OCI-LY3 (cell line): ENCODE data around the gene OR11H6.

ENCODE experiments used
- CTCF ChIP-seq: fragments of 200-600, 300-600 bp; sonication (generic); IDR thresholded peaks from 2 replicates; pipeline ENCODE4 v1.5.1; 2014; ENCODE audit warnings: antibody characterized with exemption, low read length, low read depth
- EZH2phosphoT487 ChIP-seq: fragments of 200-600 bp; shearing (Covaris generic); IDR thresholded peaks from 2 replicates; pipeline ENCODE4 v1.6.1; 2018; ENCODE audit warnings: antibody characterized with exemption, mixed run types, low read depth

GRCh38 chr14:20184181-20184580 lies 39.3 kb upstream of the OR11H6 start:
- TF ChIP-seq CTCF (no peak), EZH2phosphoT487 (no peak)
